ENCODE measurements around the gene CEP43. TPM values are rescaled to one million over a fixed set of nuclear protein-coding genes. Genes with fewer than 3 reads are reported as not detected.

The CEP43 gene
- total and polyA plus RNA-seq, 10 of the 15 experiments (the other 5 are each of a cell fraction or from before 2014, with no cell fraction given): 7.7 to 49.9 (median 24.6) TPM

GRCh38 chr6:167046861-167047495 lies 47.8 kb downstream of the CEP43 start:
- Histone ChIP-seq H3K9me3 (replicated peaks; ENCODE audit: control insufficient read depth, insufficient read depth, low read length) (no peaks in the 10 kb centered on the region), H3K4me1 (ENCODE audit: control insufficient read depth, insufficient read depth, low read length) (peaks cover 42% of the 10 kb centered on the region), H3K79me2 (ENCODE audit: control insufficient read depth, insufficient read depth, low read length) (no peaks in the 10 kb centered on the region), H3K27me3 (replicated peaks in 1 of 2; ENCODE audit: control insufficient read depth in 2 of 2, insufficient read depth in 2 of 2, low read length in 1 of 2) (no peaks in the 10 kb centered on the region), H4K20me1 (ENCODE audit: control insufficient read depth, insufficient read depth) (no peaks in the 10 kb centered on the region), H3K4me3 (no peak overlapping the region), H3K9ac (ENCODE audit: control insufficient read depth, insufficient read depth, low read length) (peak overlapping the region; percentile 58), H3K4me2 (ENCODE audit: control insufficient read depth, insufficient read depth) (peak overlapping the region; percentile 58), H3K36me3 (ENCODE audit: control insufficient read depth in 2 of 2, insufficient read depth in 2 of 2, low read length in 1 of 2) (no peaks in the 10 kb centered on the region; a peak in 2 of 4 replicates), H3K27ac (ENCODE audit: control insufficient read depth, insufficient read depth) (peak overlapping the region; percentile 89), H2AFZ (ENCODE audit: control insufficient read depth, low read depth, low read length) (peak overlapping the region; percentile 89; the same call in 1 of the 2 replicates)
- intact Hi-C loops (cut with micrococcal nuclease; ENCODE audit: unreplicated experiment): loop anchor here (1.0 to 5.0 kb wide), 4 partner anchors 47 to 106 kb away; partner anchors contain the start of gene RNASET2
- TF ChIP-seq ZNF687 (IDR thresholded peaks at IDR 0.05): peak; percentile 20; the same call in 1 of the 2 replicates
- TF ChIP-seq IKZF1 (conservative IDR thresholded peaks at IDR 0.05): peak; percentile 44
- TF ChIP-seq CTCF (IDR thresholded peaks at IDR 0.05 in 2 of 3, conservative IDR thresholded peaks at IDR 0.05 in 1 of 3; ENCODE audit: control insufficient read depth in 2 of 3, extremely low read depth in 1 of 3, insufficient read depth in 1 of 3, low read depth in 3 of 3, low read length in 3 of 3): 0 out of 6 replicates have a peak, but pooled peaks of 1 of the 3 experiments have one; percentile 15
- no peak for TF ChIP-seq ZSCAN29 (IDR thresholded peaks at IDR 0.05)
- 0 out of 2 replicates have a peak, but pooled peaks have one; percentile 37 for TF ChIP-seq STAT1 (conservative IDR thresholded peaks at IDR 0.05)
- TF ChIP-seq PKNOX1 (IDR thresholded peaks at IDR 0.05): no peak
- TF ChIP-seq NR2F1 (conservative IDR thresholded peaks at IDR 0.05): 0 out of 2 replicates have a peak, but pooled peaks have one; percentile 16
- peak; percentile 64 to 68 for TF ChIP-seq BHLHE40 (IDR thresholded peaks at IDR 0.05; ENCODE audit: borderline replicate concordance in 1 of 2, low read depth in 2 of 2, low read length in 1 of 2)
- CTCF ChIA-PET: interaction anchor here (0.6 to 2.7 kb wide), 19 partner anchors 10 to 274 kb away, joined by 3 to 20 read pairs (median 5); partner anchors contain the start of genes CCR6 and CEP43
- BruUV-seq (replicated peaks): TSS peak; percentile 97
- 37% methylated on average over 8 of the region's 8 CpGs for WGBS (ENCODE audit: insufficient coverage, insufficient replicate concordance, low lambda C conversion rate, missing lambda C conversion rate)
- SMC1A ChIA-PET (ENCODE audit: uncharacterized antibody, unreplicated experiment): interaction anchor here (0.6 to 2.9 kb wide), 25 partner anchors 9 to 796 kb away, joined by 3 to 84 read pairs (median 6); partner anchors contain the start of genes CCR6 and CEP43
- in situ Hi-C loops (cut with MboI): no loop called here
- DNase-seq (ENCODE audit: low read depth, low spot score) (no peak), FAIRE-seq (peak; percentile 54), ATAC-seq (peak; percentile 7)
- POLR2A ChIA-PET: interaction anchor here (0.6 to 3.6 kb wide), 9 partner anchors 9 to 259 kb away, joined by 3 to 22 read pairs (median 7); partner anchors contain the start of gene CCR6
- RAD21 ChIA-PET (ENCODE audit: unreplicated experiment): interaction anchor here (1.1 to 2.8 kb wide), 22 partner anchors 9 to 171 kb away, joined by 3 to 41 read pairs (median 8); partner anchors contain the start of genes CCR6, CEP43 and RNASET2
